WTC11 (cell line): Measurements from ENCODE around the gene PAM. TPM values are rescaled to one million over a fixed set of nuclear protein-coding genes. Genes with fewer than 3 reads are reported as not detected.

ENCODE experiments used
- ATAC-seq: fragments of 200-7000 bp; cut with Tn5 transposase; 2 replicates; pipeline ENCODE4 v1.10.0; 2021; ENCODE audit warnings: mild to moderate bottlenecking, moderate library complexity
- CTCF ChIA-PET: fragments of 300-600 bp; sonication (Branson Sonifier 250); formaldehyde crosslinking; loops from one replicate; lab custom pipeline; 2021; ENCODE audit warnings: antibody characterized with exemption; lab: Charles Lee
- POLR2A ChIA-PET: fragments of 350-600 bp; sonication (Branson Sonifier 250); formaldehyde crosslinking; loops from one replicate; lab custom pipeline; 2021; ENCODE audit warnings: antibody characterized with exemption; lab: Charles Lee
- DNase-seq: peaks from one replicate; pipeline ENCODE4 v3.0.0; 2021; ENCODE audit warnings: low spot score
- H3K27ac Mint-ChIP-seq: 2 replicates; pipeline ENCODE4 v1.8.0; 2021; ENCODE audit warnings: mixed read lengths
- H3K27me3 Mint-ChIP-seq: 2 replicates; pipeline ENCODE4 v1.8.0; 2021; ENCODE audit warnings: low read depth, mild to moderate bottlenecking, moderate library complexity, mixed read lengths
- H3K36me3 Mint-ChIP-seq: 2 replicates; pipeline ENCODE4 v1.8.0; 2021; ENCODE audit warnings: mixed read lengths
- H3K4me1 Mint-ChIP-seq: 2 replicates; pipeline ENCODE4 v1.8.0; 2022; ENCODE audit warnings: mixed read lengths
- H3K4me3 Mint-ChIP-seq: 2 replicates; pipeline ENCODE4 v1.8.0; 2021; ENCODE audit warnings: mild to moderate bottlenecking, moderate library complexity, mixed read lengths
- H3K9me3 Mint-ChIP-seq: 2 replicates; pipeline ENCODE4 v1.8.0; 2021; ENCODE audit warnings: mixed read lengths
- CBFB ChIP-seq: sonication (generic); formaldehyde crosslinking; IDR thresholded peaks from 2 replicates; pipeline ENCODE4 v1.8.1; 2022; ENCODE audit warnings: mild to moderate bottlenecking, low read depth, missing genetic modification reagents
- CREM ChIP-seq: sonication (generic); formaldehyde crosslinking; IDR thresholded peaks from 2 replicates; pipeline ENCODE4 v1.8.1; 2022; ENCODE audit warnings: mild to moderate bottlenecking, missing genetic modification reagents, moderate library complexity
- FOXP1 ChIP-seq: sonication (generic); formaldehyde crosslinking; IDR thresholded peaks from 2 replicates; pipeline ENCODE4 v1.8.0; 2022; ENCODE audit warnings: missing genetic modification reagents, mild to moderate bottlenecking, moderate library complexity, borderline replicate concordance
- GTF2I ChIP-seq: fragments of 250-450 bp; sonication (Bioruptor Pico); conservative IDR thresholded peaks from 2 replicates; pipeline ENCODE4 v1.4.0; 2021; ENCODE audit warnings: mild to moderate bottlenecking
- IRF2 ChIP-seq: sonication (generic); formaldehyde crosslinking; IDR thresholded peaks from 2 replicates; pipeline ENCODE4 v1.8.0; 2022; ENCODE audit warnings: low read depth, missing genetic modification reagents, borderline replicate concordance
- KAT7 ChIP-seq: sonication (generic); formaldehyde crosslinking; IDR thresholded peaks from 2 replicates; pipeline ENCODE4 v1.8.1; 2023; ENCODE audit warnings: missing genetic modification reagents, mild to moderate bottlenecking, borderline replicate concordance
- NFATC4 ChIP-seq: fragments of 250-450 bp; sonication (Bioruptor Pico); IDR thresholded peaks from 2 replicates; pipeline ENCODE4 v1.9.0; 2021; ENCODE audit warnings: mild to moderate bottlenecking
- RELA ChIP-seq: sonication (generic); formaldehyde crosslinking; IDR thresholded peaks from 2 replicates; pipeline ENCODE4 v1.8.1; 2022; ENCODE audit warnings: missing genetic modification reagents, mild to moderate bottlenecking, borderline replicate concordance
- SMAD3 ChIP-seq: sonication (generic); formaldehyde crosslinking; IDR thresholded peaks from 2 replicates; pipeline ENCODE4 v1.8.0; 2022; ENCODE audit warnings: missing genetic modification reagents, mild to moderate bottlenecking, borderline replicate concordance
- SMAD4 ChIP-seq: sonication (generic); formaldehyde crosslinking; IDR thresholded peaks from 2 replicates; pipeline ENCODE4 v1.8.0; 2022; ENCODE audit warnings: mild to moderate bottlenecking, missing genetic modification reagents
- SP1 ChIP-seq: sonication (generic); formaldehyde crosslinking; conservative IDR thresholded peaks from 2 replicates; pipeline ENCODE4 v1.8.1; 2022; ENCODE audit warnings: missing genetic modification reagents
- TCF7 ChIP-seq: sonication (generic); formaldehyde crosslinking; IDR thresholded peaks from 2 replicates; pipeline ENCODE4 v1.8.0; 2022; ENCODE audit warnings: mild to moderate bottlenecking, low read depth, missing genetic modification reagents, moderate library complexity
- TEAD1 ChIP-seq: sonication (generic); formaldehyde crosslinking; IDR thresholded peaks from 2 replicates; pipeline ENCODE4 v1.8.0; 2022; ENCODE audit warnings: mild to moderate bottlenecking, missing genetic modification reagents
- total RNA-seq: library from RNA; stranded (reverse); gene quantifications from 3 replicates; pipeline ENCODE4 v1.2.3, GENCODE V29; 2021
- TF ChIP-seq, protein P1 (sequence below): fragments of 200-600 bp; IDR thresholded peaks from 2 replicates; pipeline ENCODE4 v1.8.0; 2022; ENCODE audit warnings: antibody characterized with exemption
- TF ChIP-seq, protein P2 (sequence below): sonication (generic); formaldehyde crosslinking; IDR thresholded peaks from 2 replicates; pipeline ENCODE4 v1.8.1; 2023; ENCODE audit warnings: mild to moderate bottlenecking, missing genetic modification reagents, borderline replicate concordance
- TF ChIP-seq, protein P3 (sequence below): sonication (generic); formaldehyde crosslinking; IDR thresholded peaks from 2 replicates; pipeline ENCODE4 v1.8.0; 2022; ENCODE audit warnings: mild to moderate bottlenecking, missing genetic modification reagents
- TF ChIP-seq, protein P4 (sequence below): fragments of 250-450 bp; sonication (Bioruptor Pico); conservative IDR thresholded peaks from 2 replicates; pipeline ENCODE4 v1.9.0; 2021; ENCODE audit warnings: mild to moderate bottlenecking
- TF ChIP-seq, protein P5 (sequence below): sonication (generic); formaldehyde crosslinking; IDR thresholded peaks from 2 replicates; pipeline ENCODE4 v1.8.1; 2022; ENCODE audit warnings: low read depth, mild to moderate bottlenecking, moderate library complexity, missing genetic modification reagents, borderline replicate concordance
- TF ChIP-seq, protein P6 (sequence below): fragments of 250-450 bp; sonication (Bioruptor Pico); IDR thresholded peaks from 2 replicates; pipeline ENCODE4 v1.9.0; 2021; ENCODE audit warnings: mild to moderate bottlenecking
- TF ChIP-seq, protein P7 (sequence below): fragments of 250-450 bp; sonication (Bioruptor Pico); IDR thresholded peaks from 2 replicates; pipeline ENCODE4 v1.9.0; 2021; ENCODE audit warnings: moderate library complexity, mild to moderate bottlenecking, inconsistent platforms, borderline replicate concordance

The PAM gene
- total RNA-seq, 1 experiment from 2014 or later = 52.3 TPM

DNA sequence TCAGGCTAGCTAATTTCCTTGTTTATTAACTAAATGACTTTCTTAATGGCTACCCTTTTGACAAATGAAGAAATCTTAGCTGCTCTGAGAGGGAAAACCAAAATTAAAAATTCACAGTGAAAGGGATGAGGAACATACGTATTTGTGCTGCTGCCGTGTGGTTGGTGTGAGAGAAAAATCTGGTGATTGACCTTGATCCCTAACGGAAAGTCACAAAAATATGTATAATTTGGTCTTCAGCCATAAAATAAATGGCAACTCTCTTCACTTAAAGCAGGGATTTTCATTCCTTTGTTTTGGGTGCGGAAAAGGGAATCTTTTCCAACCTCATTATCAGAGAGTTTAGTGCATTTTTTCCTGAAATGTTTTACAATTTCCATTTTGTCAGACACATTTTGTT, 40.4 kb downstream of the PAM start (continued):
- TF ChIP-seq, protein P1, sequence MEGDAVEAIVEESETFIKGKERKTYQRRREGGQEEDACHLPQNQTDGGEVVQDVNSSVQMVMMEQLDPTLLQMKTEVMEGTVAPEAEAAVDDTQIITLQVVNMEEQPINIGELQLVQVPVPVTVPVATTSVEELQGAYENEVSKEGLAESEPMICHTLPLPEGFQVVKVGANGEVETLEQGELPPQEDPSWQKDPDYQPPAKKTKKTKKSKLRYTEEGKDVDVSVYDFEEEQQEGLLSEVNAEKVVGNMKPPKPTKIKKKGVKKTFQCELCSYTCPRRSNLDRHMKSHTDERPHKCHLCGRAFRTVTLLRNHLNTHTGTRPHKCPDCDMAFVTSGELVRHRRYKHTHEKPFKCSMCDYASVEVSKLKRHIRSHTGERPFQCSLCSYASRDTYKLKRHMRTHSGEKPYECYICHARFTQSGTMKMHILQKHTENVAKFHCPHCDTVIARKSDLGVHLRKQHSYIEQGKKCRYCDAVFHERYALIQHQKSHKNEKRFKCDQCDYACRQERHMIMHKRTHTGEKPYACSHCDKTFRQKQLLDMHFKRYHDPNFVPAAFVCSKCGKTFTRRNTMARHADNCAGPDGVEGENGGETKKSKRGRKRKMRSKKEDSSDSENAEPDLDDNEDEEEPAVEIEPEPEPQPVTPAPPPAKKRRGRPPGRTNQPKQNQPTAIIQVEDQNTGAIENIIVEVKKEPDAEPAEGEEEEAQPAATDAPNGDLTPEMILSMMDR = no peak
- TF ChIP-seq FOXP1 (no peak), IRF2 (CRISPR knock-in tag) (no peak), SMAD4 (no peak), NFATC4 (CRISPR knock-in tag) (no peak)
- TF ChIP-seq, protein P2, sequence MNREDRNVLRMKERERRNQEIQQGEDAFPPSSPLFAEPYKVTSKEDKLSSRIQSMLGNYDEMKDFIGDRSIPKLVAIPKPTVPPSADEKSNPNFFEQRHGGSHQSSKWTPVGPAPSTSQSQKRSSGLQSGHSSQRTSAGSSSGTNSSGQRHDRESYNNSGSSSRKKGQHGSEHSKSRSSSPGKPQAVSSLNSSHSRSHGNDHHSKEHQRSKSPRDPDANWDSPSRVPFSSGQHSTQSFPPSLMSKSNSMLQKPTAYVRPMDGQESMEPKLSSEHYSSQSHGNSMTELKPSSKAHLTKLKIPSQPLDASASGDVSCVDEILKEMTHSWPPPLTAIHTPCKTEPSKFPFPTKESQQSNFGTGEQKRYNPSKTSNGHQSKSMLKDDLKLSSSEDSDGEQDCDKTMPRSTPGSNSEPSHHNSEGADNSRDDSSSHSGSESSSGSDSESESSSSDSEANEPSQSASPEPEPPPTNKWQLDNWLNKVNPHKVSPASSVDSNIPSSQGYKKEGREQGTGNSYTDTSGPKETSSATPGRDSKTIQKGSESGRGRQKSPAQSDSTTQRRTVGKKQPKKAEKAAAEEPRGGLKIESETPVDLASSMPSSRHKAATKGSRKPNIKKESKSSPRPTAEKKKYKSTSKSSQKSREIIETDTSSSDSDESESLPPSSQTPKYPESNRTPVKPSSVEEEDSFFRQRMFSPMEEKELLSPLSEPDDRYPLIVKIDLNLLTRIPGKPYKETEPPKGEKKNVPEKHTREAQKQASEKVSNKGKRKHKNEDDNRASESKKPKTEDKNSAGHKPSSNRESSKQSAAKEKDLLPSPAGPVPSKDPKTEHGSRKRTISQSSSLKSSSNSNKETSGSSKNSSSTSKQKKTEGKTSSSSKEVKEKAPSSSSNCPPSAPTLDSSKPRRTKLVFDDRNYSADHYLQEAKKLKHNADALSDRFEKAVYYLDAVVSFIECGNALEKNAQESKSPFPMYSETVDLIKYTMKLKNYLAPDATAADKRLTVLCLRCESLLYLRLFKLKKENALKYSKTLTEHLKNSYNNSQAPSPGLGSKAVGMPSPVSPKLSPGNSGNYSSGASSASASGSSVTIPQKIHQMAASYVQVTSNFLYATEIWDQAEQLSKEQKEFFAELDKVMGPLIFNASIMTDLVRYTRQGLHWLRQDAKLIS (CRISPR knock-in tag) = no peak
- TF ChIP-seq, protein P3, sequence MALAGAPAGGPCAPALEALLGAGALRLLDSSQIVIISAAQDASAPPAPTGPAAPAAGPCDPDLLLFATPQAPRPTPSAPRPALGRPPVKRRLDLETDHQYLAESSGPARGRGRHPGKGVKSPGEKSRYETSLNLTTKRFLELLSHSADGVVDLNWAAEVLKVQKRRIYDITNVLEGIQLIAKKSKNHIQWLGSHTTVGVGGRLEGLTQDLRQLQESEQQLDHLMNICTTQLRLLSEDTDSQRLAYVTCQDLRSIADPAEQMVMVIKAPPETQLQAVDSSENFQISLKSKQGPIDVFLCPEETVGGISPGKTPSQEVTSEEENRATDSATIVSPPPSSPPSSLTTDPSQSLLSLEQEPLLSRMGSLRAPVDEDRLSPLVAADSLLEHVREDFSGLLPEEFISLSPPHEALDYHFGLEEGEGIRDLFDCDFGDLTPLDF (CRISPR knock-in tag) = no peak
- TF ChIP-seq, protein P4, sequence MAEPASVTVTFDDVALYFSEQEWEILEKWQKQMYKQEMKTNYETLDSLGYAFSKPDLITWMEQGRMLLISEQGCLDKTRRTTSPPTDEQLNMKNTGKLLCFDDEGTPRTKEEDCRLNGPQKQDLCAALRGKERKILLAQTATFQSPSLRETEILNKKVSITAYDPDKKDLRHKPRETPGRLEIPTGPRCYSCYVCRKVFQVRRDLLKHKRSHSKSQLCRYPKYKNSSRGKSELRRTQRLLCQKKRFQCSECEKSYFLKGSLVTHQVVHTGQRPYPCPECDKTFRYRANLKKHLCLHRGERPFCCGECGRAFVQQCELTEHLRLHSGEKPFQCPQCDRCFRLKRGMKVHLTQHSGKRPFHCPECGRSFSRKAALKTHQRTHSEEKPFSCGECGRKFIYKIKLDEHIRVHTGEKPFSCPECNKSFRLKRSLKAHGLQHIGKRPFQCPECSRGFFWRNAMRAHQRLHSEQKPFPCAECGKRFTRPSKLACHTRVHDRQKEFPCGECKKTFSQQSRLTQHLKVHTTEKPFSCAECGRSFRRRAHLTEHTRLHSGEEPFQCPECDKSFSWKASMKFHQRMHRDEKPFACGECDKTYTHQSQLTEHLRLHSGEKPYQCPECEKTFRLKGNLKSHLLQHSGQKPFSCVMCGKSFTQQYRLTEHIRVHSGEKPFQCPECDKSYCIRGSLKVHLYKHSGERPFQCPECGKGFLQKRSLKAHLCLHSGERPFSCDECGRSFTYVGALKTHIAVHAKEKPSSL = no peak

DNA sequence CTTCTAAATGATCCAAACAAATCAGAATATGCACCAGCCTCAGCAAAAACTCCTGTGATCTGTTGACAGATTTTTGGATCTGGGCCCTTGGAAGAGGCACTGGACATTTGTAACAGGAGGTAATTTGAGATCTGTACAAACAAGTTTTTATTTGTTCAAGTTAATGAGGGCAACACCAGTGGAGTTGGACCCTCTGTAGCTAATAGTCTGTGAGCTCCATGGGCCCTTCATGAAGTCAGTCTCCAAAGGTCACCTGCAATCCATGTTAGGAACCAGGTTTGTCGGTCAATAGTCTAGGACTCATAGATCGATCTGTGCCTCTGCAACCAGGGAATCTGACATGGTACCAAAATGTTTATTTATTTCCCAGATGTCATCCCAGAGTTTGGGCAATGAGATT, 40.9 kb downstream of the PAM start:
- Mint-ChIP-seq H3K27ac (peak overlapping the region; percentile 71), H3K36me3 (no peaks in the 10 kb centered on the region), H3K27me3 (no peaks in the 10 kb centered on the region), H3K4me3 (no peak overlapping the region)
- POLR2A ChIA-PET = no interaction called here
- CTCF ChIA-PET = no interaction called here
- ATAC-seq = no peak
- TF ChIP-seq SP1 (CRISPR knock-in tag) = no peak
- TF ChIP-seq, protein P3 (CRISPR knock-in tag) = no peak
- TF ChIP-seq, protein P5, sequence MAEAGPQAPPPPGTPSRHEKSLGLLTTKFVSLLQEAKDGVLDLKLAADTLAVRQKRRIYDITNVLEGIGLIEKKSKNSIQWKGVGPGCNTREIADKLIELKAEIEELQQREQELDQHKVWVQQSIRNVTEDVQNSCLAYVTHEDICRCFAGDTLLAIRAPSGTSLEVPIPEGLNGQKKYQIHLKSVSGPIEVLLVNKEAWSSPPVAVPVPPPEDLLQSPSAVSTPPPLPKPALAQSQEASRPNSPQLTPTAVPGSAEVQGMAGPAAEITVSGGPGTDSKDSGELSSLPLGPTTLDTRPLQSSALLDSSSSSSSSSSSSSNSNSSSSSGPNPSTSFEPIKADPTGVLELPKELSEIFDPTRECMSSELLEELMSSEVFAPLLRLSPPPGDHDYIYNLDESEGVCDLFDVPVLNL = no peak
- TF ChIP-seq CBFB (CRISPR knock-in tag) = no peak
- TF ChIP-seq TEAD1 (CRISPR knock-in tag) = no peak
- TF ChIP-seq CREM (CRISPR knock-in tag) = no peak
- TF ChIP-seq SMAD3 (CRISPR knock-in tag) = no peak
- no peak for TF ChIP-seq TCF7 (CRISPR knock-in tag)
- TF ChIP-seq, protein P6, sequence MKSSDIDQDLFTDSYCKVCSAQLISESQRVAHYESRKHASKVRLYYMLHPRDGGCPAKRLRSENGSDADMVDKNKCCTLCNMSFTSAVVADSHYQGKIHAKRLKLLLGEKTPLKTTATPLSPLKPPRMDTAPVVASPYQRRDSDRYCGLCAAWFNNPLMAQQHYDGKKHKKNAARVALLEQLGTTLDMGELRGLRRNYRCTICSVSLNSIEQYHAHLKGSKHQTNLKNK (CRISPR knock-in tag) = no peak
- TF ChIP-seq RELA = no peak
- TF ChIP-seq GTF2I (CRISPR knock-in tag) = no peak
- TF ChIP-seq, protein P7, sequence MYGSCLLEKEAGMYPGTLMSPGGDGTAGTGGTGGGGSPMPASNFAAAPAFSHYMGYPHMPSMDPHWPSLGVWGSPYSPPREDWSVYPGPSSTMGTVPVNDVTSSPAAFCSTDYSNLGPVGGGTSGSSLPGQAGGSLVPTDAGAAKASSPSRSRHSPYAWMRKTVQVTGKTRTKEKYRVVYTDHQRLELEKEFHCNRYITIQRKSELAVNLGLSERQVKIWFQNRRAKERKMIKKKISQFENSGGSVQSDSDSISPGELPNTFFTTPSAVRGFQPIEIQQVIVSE (CRISPR knock-in tag) = no peak
- TF ChIP-seq KAT7 (CRISPR knock-in tag) = no peak
- TF ChIP-seq, all 79 proteins: peak for 0
- H3K9me3 Mint-ChIP-seq = no peaks in the 10 kb centered on the region
- peaks cover 76% of the 10 kb centered on the region for H3K4me1 Mint-ChIP-seq
- DNase-seq = no peak
